HS-5 (cell line): ENCODE results near the gene C16orf90.

Source experiments
- DNase-seq: peaks from one replicate; pipeline ENCODE4 v3.0.0-alpha.2; 2012; ENCODE audit warnings: low read depth

Gene C16orf90

DNA sequence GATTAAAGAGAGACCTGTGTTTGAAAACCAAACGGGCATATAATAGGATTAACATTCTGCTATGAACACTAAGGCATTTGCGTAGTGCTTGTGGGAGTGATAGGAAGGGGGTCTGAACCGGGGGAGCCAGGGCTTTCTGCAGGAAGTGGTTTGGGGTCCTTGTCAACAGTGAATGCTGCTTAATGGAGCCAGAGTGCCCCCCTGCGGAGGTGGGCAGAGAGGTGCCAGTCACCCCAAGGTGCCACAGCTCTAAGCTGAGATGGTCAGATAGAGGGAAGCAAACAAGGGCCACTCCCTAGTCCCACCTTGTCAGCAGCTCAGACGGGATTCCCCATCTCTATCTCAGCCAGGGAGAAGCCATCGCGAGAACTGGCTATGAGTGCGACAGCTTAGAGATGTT is 34.1 kb downstream of the C16orf90 start:
- DNase-seq: no peak

DNA sequence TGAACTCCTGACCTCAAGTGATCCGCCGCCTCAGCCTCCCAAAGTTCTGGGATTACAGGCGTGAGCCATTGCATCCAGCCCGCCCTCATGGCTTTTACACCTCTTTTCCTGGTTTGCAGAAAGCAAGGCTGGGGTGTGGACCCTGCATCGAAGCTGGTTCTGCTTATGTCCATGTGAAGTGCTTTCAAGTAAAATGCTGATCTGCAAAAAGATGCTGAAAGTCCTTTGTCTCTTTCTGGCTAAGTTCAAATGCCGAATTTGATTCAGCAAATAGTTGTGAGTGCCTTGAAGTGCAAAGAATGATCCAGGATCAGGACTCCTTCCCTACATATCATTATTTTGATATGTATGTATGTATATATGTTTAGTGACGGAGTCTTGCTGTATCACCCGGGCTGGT is 34.7 kb downstream of the C16orf90 start:
- no peak for DNase-seq

DNA sequence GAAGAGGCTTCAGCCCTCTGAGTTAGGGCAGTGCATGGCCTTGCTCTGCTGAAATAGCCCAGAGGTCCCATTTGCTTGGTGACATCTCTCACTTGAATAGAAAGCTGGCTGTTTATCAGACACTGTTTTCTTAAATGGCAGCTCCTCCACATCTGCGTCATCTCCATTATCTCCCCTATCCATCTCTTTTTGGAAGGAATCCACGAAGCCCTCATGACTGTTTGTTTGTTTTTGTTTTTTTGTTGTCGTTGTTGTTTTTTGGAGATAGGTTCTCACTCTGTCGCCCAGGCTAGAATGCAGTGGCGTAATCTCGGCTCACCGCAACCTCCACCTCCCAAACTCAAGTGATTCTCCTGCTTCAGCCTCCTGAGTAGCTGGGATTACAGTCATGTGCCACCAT is 35.2 kb downstream of the C16orf90 start:
- DNase-seq: no peak

DNA sequence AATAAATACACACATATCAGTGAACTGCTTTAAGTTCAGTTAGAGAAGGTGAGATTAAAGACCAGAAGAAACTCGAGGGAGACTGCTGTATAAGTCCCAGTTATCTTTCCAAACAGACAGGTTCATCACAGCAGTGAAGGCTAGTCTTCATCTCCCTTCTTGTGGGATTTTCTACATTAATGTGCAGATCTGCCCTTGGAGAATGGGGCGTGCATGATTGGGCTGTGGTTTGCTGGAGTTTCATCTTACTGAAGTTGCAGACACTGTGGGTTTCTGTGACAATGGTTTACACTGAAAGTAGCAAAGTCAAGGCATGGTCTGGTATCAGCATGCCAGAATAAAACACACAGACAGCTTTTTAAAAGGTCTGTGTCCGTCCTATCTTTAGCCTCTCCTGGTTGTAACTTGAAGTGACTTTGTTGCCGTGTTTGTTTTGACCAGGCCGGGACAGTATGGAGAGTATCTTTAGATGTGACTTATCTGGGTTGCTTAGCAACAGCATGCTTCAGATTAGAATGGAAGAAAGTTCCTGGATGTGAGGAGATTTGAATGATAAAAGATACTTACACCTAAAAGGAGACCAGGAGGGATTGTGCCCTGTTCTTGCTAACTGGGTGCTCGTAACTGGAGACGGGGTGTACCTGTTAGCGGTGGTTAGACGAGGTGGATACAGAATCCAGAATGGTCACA is 35.7 kb downstream of the C16orf90 start:
- no peak for DNase-seq

DNA sequence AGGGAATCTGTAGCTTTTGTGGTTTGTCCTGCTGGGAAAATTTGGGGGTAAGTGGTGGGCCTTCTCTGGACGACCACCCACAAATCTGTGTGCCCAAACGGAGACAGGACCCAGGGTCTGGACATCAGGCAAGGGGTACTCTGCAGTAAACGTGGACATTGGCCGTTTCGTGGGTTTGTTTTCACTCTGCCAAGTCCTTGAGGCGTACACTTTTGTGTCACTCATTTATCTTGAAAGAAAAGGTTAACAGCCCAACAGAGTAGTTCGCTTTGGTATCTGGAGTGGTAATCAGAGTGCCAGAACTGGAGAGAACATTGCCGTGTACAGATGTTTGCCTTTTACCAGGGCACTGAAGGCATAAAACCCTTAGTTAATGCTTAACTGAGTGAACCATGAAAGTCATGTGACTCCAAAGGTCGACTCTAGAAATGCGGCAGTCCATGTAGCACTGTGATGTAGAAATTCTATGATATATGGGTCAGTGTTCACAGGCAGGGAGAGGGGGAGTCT is 36.4 kb downstream of the C16orf90 start:
- DNase-seq: no peak

DNA sequence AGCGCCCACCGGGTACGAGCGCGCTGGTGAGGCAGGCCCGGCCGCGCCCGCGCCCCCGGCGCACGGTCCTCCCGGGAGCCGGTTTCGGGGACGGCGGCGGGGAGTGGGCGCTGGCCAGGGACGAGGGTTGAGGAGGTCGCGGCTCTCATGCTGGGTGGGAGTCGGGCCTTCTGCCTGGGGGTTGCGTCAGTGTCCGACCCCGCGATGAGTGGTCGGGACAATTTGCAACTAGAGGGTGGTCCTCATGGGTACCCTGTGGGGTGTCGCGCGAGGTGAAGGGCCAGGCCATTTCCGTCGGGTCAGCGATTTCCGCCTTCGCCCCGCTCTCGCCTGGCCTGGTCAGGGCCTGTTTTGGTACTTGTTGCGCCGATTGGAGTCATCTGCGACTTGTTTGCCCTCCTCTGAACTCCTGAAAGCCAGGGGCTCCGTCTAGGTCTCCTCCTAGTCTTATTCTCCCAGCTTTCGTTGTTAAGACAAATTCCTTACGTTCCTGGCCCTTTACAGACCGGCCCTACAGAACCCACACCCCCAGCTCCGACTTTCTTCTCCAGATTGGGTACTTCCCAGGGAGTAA is 36.9 kb downstream of the C16orf90 start:
- no peak for DNase-seq

DNA sequence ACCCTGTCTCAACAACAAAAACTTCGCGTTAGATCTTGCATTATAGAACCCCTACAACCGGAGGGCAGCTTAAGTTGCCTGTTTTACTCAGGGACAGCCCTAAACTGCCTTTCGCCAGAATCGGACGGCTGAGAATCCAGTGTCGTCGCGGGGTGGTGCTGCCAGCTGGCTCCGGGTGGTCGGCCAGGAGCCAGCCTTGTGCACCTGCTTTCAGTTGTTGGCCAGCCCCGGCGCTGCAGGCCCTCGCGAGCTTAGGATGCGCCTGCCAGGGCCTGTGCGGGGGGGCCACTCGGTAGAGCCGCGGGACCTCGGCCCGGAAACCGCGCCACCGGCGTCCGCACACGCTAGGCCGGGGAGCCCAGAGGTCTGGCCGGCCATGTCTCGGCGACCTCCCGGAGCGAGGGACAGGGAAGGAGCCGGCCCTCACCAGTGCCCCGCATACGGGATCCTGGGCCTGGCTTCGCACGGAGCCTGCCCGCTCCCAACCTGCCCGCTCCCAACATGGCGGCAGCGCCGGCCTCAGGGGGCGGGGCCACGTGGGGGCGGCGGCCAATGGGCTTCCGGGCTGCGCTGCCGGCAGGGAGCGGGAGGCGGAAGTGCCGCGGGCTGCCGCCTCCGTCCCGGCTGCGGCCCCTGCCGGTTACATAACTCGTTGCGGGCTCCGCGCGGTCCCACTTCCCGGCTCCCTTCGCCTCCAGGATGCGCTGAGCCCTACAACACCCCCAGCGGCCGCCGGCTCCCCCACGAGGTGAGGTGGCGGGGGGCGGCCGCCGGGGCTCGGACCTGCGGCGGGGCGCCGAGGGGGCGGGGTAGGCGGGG is 37.6 kb downstream of the C16orf90 start:
- peak; percentile 34 for DNase-seq

DNA sequence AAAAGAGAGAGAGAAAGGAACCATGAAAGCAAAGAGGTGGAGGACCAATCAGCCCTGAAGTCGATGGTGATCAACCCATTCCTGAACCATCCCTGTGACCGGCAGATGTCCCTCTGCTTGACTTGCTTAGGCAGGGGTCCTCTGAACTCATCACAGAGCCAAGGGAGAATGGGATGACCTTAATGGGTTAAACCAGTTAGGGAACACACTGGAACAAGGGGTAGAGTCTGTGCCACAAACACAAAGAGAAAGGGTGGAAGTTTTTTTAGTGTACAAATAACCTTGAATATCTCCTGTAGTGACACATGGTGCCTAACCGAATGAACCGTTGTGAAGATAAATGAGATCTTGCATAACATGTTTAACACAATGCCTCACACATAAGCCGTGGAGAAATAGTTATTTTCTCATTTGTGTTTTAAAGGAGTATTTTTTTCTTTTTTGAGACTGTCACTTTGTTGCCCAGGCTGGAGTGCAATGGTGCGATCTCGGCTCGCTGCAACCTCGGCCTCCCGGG is 40.6 kb downstream of the C16orf90 start:
- DNase-seq: no peak

DNA sequence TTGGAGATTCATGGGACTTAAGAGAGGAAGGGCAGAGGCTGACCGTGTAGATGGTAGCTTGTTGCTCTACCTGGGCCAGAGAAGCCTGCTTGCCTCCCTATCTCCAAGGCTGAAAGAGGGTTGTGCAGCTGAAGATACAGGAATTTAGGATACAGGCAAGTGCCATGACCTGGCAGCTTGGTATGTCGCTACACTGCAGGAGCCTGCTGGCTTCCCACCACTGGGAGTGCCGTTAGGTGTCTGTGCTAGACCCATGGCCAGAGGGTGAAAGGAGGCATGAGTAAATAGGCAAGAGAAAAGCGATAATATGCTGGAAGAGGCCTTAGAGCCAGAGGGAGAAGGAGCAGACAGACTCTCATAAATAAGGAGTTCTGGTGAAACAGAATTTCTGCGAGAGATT is 41.2 kb downstream of the C16orf90 start:
- DNase-seq: no peak

DNA sequence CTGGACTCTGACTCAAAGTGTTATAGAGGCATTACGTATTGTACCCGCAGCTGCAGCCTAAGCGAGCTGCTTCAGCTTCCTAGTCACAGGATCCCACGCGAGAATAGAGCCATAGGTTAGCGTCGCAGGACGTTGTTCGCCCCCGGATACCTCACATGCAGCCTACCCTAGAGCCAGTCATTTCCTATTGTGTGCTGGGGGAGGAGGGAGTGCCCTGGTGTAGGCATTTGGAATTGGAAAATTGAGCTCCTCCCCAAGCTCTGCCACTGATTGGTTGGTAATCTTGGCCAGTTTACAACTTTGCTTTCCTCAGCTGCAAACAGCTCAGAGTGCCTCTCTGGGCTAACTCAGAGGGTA is 51.3 kb downstream of the C16orf90 start:
- peak; percentile 26 for DNase-seq
